Measurements from ENCODE around the gene GTF2H1.

- no peak for TF ChIP-seq POLR2A (IDR thresholded peaks at IDR 0.05)
- TF ChIP-seq, protein P1, sequence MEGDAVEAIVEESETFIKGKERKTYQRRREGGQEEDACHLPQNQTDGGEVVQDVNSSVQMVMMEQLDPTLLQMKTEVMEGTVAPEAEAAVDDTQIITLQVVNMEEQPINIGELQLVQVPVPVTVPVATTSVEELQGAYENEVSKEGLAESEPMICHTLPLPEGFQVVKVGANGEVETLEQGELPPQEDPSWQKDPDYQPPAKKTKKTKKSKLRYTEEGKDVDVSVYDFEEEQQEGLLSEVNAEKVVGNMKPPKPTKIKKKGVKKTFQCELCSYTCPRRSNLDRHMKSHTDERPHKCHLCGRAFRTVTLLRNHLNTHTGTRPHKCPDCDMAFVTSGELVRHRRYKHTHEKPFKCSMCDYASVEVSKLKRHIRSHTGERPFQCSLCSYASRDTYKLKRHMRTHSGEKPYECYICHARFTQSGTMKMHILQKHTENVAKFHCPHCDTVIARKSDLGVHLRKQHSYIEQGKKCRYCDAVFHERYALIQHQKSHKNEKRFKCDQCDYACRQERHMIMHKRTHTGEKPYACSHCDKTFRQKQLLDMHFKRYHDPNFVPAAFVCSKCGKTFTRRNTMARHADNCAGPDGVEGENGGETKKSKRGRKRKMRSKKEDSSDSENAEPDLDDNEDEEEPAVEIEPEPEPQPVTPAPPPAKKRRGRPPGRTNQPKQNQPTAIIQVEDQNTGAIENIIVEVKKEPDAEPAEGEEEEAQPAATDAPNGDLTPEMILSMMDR (IDR thresholded peaks at IDR 0.05), result no peak
These were observed 53.6 kb downstream of the GTF2H1 start for GRCh38 chr11:18375941-18376340.
